ENCODE results near the gene PTOV1. TPM values are rescaled to one million over a fixed set of nuclear protein-coding genes. Genes with fewer than 3 reads are reported as not detected.

The PTOV1 gene
- total and polyA plus RNA-seq, 2 of the 8 experiments (the other 6 are each of a cell fraction or from before 2014, with no cell fraction given) = 147 to 251 TPM

DNA sequence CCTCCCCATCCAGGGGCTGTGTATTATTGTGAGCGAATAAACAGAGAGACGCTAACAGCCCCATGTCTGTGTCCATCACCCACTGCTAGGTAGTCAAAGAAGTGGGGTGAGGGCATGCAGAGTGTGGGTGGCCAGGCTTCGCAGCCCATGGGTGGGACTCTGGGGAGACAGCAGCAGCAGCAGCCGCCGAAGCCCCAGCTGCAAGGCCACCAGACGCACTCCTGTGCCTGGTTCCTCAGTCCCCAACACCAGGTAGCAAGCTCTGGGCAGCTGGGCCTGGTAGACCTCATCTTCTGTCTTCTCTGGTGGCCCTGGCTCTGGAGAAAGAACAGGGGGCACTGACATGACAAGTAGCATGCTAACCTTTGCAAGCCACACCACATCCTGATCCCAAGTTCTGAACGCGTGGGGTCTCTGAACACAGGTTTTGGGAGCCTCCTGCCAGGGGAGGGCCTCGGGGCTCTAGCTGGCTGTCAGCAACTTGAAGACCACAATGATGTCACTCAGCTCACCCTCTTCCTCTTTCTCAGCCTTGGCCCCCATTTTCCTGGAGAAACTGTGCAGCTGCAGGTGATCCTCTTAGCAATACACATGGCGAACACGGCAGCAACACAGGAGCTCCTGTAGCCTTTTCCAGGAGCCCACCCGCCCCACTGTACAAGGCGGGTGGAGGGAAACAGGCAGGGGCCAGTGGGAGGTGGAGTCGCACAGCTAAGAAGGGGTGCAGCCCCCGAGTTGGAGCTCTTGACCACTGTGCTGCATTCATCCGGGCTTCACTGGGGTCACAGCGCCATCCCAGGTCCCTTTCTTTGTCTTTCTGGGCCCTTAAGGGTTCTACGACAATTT lies 43.7 kb upstream of the PTOV1 start:
- WGBS, 2 experiments (ENCODE audit: extremely low coverage in 1 of 2, insufficient coverage in 1 of 2, insufficient read length in 1 of 2, insufficient replicate concordance in 2 of 2, low coverage in 1 of 2, low lambda C conversion rate in 2 of 2, missing lambda C conversion rate in 1 of 2) = 92% methylated on average over 17 of the region's 18 CpGs; no CpG with 5 or more reads in 1 of the 2 experiments
- no peak for DNase-seq (ENCODE audit: low read depth in 1 of 2, low spot score in 2 of 2)
- no peak overlapping the region for H3K4me3 ChIP-seq (ENCODE audit: extremely low read depth in 1 of 4, insufficient read depth in 2 of 4, low read depth in 3 of 4, low read length in 4 of 4)
- TF ChIP-seq, protein P1, sequence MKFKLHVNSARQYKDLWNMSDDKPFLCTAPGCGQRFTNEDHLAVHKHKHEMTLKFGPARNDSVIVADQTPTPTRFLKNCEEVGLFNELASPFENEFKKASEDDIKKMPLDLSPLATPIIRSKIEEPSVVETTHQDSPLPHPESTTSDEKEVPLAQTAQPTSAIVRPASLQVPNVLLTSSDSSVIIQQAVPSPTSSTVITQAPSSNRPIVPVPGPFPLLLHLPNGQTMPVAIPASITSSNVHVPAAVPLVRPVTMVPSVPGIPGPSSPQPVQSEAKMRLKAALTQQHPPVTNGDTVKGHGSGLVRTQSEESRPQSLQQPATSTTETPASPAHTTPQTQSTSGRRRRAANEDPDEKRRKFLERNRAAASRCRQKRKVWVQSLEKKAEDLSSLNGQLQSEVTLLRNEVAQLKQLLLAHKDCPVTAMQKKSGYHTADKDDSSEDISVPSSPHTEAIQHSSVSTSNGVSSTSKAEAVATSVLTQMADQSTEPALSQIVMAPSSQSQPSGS (IDR thresholded peaks at IDR 0.05; ENCODE audit: low read length) = no peak
- TF ChIP-seq, protein P2, sequence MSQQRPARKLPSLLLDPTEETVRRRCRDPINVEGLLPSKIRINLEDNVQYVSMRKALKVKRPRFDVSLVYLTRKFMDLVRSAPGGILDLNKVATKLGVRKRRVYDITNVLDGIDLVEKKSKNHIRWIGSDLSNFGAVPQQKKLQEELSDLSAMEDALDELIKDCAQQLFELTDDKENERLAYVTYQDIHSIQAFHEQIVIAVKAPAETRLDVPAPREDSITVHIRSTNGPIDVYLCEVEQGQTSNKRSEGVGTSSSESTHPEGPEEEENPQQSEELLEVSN (IDR thresholded peaks at IDR 0.05) = no peak
- TF ChIP-seq KDM5A (IDR thresholded peaks at IDR 0.05; ENCODE audit: low read length) (no peak), CHD2 (IDR thresholded peaks at IDR 0.05; ENCODE audit: low read length) (no peak), POU5F1 (IDR thresholded peaks at IDR 0.05; ENCODE audit: low read depth, low read length) (no peak)
- TF ChIP-seq, protein P3, sequence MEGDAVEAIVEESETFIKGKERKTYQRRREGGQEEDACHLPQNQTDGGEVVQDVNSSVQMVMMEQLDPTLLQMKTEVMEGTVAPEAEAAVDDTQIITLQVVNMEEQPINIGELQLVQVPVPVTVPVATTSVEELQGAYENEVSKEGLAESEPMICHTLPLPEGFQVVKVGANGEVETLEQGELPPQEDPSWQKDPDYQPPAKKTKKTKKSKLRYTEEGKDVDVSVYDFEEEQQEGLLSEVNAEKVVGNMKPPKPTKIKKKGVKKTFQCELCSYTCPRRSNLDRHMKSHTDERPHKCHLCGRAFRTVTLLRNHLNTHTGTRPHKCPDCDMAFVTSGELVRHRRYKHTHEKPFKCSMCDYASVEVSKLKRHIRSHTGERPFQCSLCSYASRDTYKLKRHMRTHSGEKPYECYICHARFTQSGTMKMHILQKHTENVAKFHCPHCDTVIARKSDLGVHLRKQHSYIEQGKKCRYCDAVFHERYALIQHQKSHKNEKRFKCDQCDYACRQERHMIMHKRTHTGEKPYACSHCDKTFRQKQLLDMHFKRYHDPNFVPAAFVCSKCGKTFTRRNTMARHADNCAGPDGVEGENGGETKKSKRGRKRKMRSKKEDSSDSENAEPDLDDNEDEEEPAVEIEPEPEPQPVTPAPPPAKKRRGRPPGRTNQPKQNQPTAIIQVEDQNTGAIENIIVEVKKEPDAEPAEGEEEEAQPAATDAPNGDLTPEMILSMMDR (IDR thresholded peaks at IDR 0.05; ENCODE audit: control extremely low read depth in 1 of 3, insufficient read depth in 1 of 3, low read depth in 1 of 3, low read length in 3 of 3) = no peak

More for the DNA sequence above, 43.7 kb upstream of the PTOV1 start:
- no peak overlapping the region for H2BK15ac ChIP-seq (ENCODE audit: low read length)
- peaks cover 0 to 9% of the 10 kb centered on the region in 2 experiments for H4K20me1 ChIP-seq (replicated peaks in 1 of 2; ENCODE audit: control insufficient read depth in 1 of 2, insufficient read depth in 2 of 2, low read length in 2 of 2)
- no peaks in the 10 kb centered on the region for H3K79me2 ChIP-seq (ENCODE audit: control insufficient read depth in 1 of 2, insufficient read depth in 2 of 2, low read length in 2 of 2)
- no peak overlapping the region for H4K5ac ChIP-seq (ENCODE audit: insufficient read length, low read depth, low read length)
- no peak overlapping the region for H2AFZ ChIP-seq (ENCODE audit: low read length)
- H2BK12ac ChIP-seq (ENCODE audit: low read depth, low read length) = no peak overlapping the region
- H3K4me2 ChIP-seq (ENCODE audit: insufficient read depth in 1 of 2, low read depth in 2 of 2, low read length in 2 of 2) = no peak overlapping the region
- no peaks in the 10 kb centered on the region for H3K27me3 ChIP-seq (replicated peaks in 1 of 4; ENCODE audit: control insufficient read depth in 3 of 4, extremely low read depth in 1 of 4, insufficient read depth in 3 of 4, low read length in 3 of 4)
- ChIA-PET CTCF (ENCODE audit: partially characterized antibody) (interaction anchor here (0.6 to 1.3 kb wide), 2 partner anchors 9 to 23 kb away, joined by 3 to 4 read pairs; no protein-coding TSS in a partner anchor), POLR2A (ENCODE audit: partially characterized antibody) (interaction anchor here (0.6 to 4.1 kb wide), 7 partner anchors 12 to 127 kb away, joined by 3 to 26 read pairs (median 4); partner anchors contain the start of genes ADM5 and PTOV1)
- no peak overlapping the region for H3K23ac ChIP-seq (ENCODE audit: insufficient read length)
- H4K8ac ChIP-seq (ENCODE audit: extremely low read depth, insufficient read depth, low read length) = no peak overlapping the region
- peaks cover 0 to 12% (median 5%) of the 10 kb centered on the region in 4 experiments; a peak in 6 of 8 replicates for H3K36me3 ChIP-seq (ENCODE audit: control insufficient read depth in 2 of 4, insufficient read depth in 4 of 4, low read length in 3 of 4)
- no peak overlapping the region for H3K56ac ChIP-seq (replicated peaks; ENCODE audit: insufficient read length, low read depth, low read length)
- no peak overlapping the region for H2BK5ac ChIP-seq (ENCODE audit: low read depth, low read length)
- H3K23me2 ChIP-seq (ENCODE audit: low read depth, low read length) = peaks cover 2% of the 10 kb centered on the region; the same call in 1 of the 2 replicates
- 0 out of 2 replicates have a peak, but pooled peaks cover 2% of the 10 kb centered on the region for H3K79me1 ChIP-seq (ENCODE audit: low read depth, low read length)
- no peak overlapping the region for H3K18ac ChIP-seq (ENCODE audit: extremely low read depth, low read length)
- FAIRE-seq = no peak
- peaks cover 7 to 19% (median 17%) of the 10 kb centered on the region in 4 experiments for H3K4me1 ChIP-seq (replicated peaks in 1 of 4; ENCODE audit: control insufficient read depth in 3 of 4, insufficient read depth in 4 of 4, low read length in 3 of 4)
- no peak overlapping the region for H3K27ac ChIP-seq (ENCODE audit: low read depth, low read length)
- no peak overlapping the region for H3K9ac ChIP-seq (replicated peaks in 1 of 4; ENCODE audit: extremely low read depth in 1 of 4, low read depth in 3 of 4, low read length in 3 of 4)
- H2AK5ac ChIP-seq (ENCODE audit: low read depth, low read length) = no peak overlapping the region
- no peak overlapping the region for H3K4ac ChIP-seq (replicated peaks; ENCODE audit: insufficient read length, low read depth, low read length)
- no peak overlapping the region for H4K91ac ChIP-seq (replicated peaks; ENCODE audit: insufficient read length, low read length)
- H2BK120ac ChIP-seq (replicated peaks; ENCODE audit: low read depth, low read length) = no peak overlapping the region
- H3K14ac ChIP-seq (ENCODE audit: insufficient read length) = no peak overlapping the region
- H2BK20ac ChIP-seq (ENCODE audit: low read length) = no peak overlapping the region
- no peaks in the 10 kb centered on the region for H3K9me3 ChIP-seq (ENCODE audit: insufficient read depth in 2 of 2, low read depth in 1 of 2, low read length in 1 of 2)

Data from H1 (cell line).